Body of pancreas (tissue), 4 donors: Measurements from ENCODE around the gene NCOA6.

Experiments
- POLR2A ChIP-seq, 3 donors: fragments of 450-650 bp; IDR thresholded peaks; one replicate each; pipeline ENCODE4 v1.6.1; 2016; ENCODE audit warnings: antibody characterized with exemption in 3 of 3, mild to moderate bottlenecking in 2 of 3
- TF ChIP-seq, protein P1 (sequence below), 7 experiments: fragments of 450-650 bp in 4 of 7; fragments of 200-600 bp in 3 of 7; sonication (generic) in 3 of 7; IDR thresholded peaks; one replicate each; pipeline ENCODE4 v1.5.1; 2016 to 2019; ENCODE audit warnings: antibody characterized with exemption in 7 of 7

DNA sequence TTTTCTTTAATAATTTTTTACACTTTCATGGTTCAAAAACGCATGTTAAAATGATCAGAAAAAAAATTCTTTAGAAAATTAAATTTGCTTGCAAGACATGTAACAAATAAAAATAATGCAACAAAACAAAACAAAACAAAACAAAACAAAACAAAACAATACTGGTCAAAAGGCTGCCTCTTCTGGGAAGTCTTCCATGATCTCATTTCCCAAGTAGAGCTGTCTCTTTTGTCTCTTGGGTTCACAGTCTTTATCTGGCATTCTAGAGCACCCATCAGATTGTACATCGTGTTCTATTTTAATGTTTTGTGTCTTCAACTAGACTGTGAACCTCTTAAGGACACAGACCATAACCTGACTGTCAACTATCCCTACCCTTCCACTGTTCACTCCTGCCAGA, 96.0 kb downstream of the NCOA6 start:
- TF ChIP-seq, protein P1, sequence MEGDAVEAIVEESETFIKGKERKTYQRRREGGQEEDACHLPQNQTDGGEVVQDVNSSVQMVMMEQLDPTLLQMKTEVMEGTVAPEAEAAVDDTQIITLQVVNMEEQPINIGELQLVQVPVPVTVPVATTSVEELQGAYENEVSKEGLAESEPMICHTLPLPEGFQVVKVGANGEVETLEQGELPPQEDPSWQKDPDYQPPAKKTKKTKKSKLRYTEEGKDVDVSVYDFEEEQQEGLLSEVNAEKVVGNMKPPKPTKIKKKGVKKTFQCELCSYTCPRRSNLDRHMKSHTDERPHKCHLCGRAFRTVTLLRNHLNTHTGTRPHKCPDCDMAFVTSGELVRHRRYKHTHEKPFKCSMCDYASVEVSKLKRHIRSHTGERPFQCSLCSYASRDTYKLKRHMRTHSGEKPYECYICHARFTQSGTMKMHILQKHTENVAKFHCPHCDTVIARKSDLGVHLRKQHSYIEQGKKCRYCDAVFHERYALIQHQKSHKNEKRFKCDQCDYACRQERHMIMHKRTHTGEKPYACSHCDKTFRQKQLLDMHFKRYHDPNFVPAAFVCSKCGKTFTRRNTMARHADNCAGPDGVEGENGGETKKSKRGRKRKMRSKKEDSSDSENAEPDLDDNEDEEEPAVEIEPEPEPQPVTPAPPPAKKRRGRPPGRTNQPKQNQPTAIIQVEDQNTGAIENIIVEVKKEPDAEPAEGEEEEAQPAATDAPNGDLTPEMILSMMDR (IDR thresholded peaks at IDR 0.05) = no peak
- TF ChIP-seq POLR2A (IDR thresholded peaks at IDR 0.05) = no peak
